ENCODE data around the gene DCTPP1. TPM values are rescaled to one million over a fixed set of nuclear protein-coding genes. Genes with fewer than 3 reads are reported as not detected.

DCTPP1 gene
- total and polyA plus RNA-seq, 2 of the 13 experiments (the other 11 are each of a cell fraction or from before 2014, with no cell fraction given) = 54.8 to 74.4 TPM

DNA sequence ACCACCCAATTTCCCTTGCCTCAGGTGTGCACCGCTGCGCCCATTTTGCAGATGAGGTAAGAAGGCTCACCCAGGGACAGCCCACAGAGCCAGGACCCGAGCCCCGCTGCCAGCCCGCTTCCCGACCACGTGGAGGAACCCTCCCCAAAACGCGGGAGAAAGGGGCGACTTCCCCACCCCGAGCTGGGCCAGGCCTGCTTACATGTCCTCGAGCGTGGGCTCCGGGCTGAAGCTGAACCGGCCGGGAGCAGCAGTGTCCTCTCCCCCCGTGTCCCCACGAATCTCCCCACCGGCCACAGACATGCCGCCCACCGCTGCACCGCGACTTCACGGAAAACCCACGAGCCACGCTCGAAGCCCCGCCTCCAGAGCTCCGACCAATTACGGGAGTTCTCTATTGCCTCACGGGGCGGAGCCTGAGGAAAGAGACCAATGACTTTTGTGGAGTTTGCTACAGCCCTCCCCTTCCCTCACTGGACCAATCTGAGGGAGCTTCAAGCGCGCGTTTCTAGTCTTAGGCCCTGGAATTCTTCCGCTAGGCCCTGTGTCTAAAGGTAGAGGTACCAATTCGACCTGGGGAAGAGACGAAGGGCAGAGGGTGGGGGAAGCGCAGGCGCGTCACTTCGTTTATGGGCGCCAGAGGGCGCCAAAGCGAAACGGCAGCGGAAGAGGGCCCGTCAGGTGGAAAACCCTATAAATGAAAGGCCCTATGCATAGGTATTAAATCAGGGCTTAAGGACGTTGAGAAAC, at the start of gene DCTPP1 (continued):
- TF ChIP-seq RFXANK (CRISPR knock-in tag; IDR thresholded peaks at IDR 0.05) (peak; percentile 77; the same call in 1 of the 2 replicates), ZBTB33 (CRISPR knock-in tag; IDR thresholded peaks at IDR 0.05) (no peak), NAIF1 (CRISPR knock-in tag; IDR thresholded peaks at IDR 0.05; ENCODE audit: borderline replicate concordance) (no peak), MYNN (CRISPR knock-in tag; IDR thresholded peaks at IDR 0.05; ENCODE audit: low read depth) (no peak; the same call in 1 of the 2 replicates), ZFP36L2 (CRISPR knock-in tag; IDR thresholded peaks at IDR 0.05) (no peak; the same call in 1 of the 2 replicates), MAFG (CRISPR knock-in tag; IDR thresholded peaks at IDR 0.05) (no peak), FUBP1 (CRISPR knock-in tag; IDR thresholded peaks at IDR 0.05; ENCODE audit: borderline replicate concordance) (no peak; the same call in 1 of the 2 replicates), PBX2 (CRISPR knock-in tag; IDR thresholded peaks at IDR 0.05) (0 out of 2 replicates have a peak, but pooled peaks have one; percentile 25), HOXA9 (CRISPR knock-in tag; IDR thresholded peaks at IDR 0.05; ENCODE audit: borderline replicate concordance) (no peak), SETDB1 (CRISPR knock-in tag; IDR thresholded peaks at IDR 0.05; ENCODE audit: borderline replicate concordance) (no peak), ZNF644 (CRISPR knock-in tag; IDR thresholded peaks at IDR 0.05; ENCODE audit: low read depth) (peak; percentile 57), CAMTA2 (CRISPR knock-in tag; IDR thresholded peaks at IDR 0.05; ENCODE audit: borderline replicate concordance) (no peak; the same call in 1 of the 2 replicates), CHCHD3 (CRISPR knock-in tag; IDR thresholded peaks at IDR 0.05) (no peak; the same call in none of the 2 replicates), KDM3A (CRISPR knock-in tag; IDR thresholded peaks at IDR 0.05; ENCODE audit: low read depth) (no peak), POLR2AphosphoS2 (IDR thresholded peaks at IDR 0.05; ENCODE audit: low read depth, low read length) (no peak), ZNF354B (CRISPR knock-in tag; IDR thresholded peaks at IDR 0.05) (no peak; the same call in none of the 2 replicates), SMYD3 (CRISPR knock-in tag; IDR thresholded peaks at IDR 0.05) (peak; percentile 90; the same call in 1 of the 2 replicates), CCAR2 (optimal IDR thresholded peaks at IDR 0.05; ENCODE audit: low read depth, low read length) (no peak), SMAD1 (CRISPR knock-in tag; IDR thresholded peaks at IDR 0.05; ENCODE audit: borderline replicate concordance, low read depth) (peak; percentile 73), JUND (CRISPR knock-in tag; IDR thresholded peaks at IDR 0.05) (no peak; the same call in 1 of the 2 replicates), STAT5B (CRISPR knock-in tag; IDR thresholded peaks at IDR 0.05) (0 out of 2 replicates have a peak, but pooled peaks have one; percentile 16)
- TF ChIP-seq, protein P1, sequence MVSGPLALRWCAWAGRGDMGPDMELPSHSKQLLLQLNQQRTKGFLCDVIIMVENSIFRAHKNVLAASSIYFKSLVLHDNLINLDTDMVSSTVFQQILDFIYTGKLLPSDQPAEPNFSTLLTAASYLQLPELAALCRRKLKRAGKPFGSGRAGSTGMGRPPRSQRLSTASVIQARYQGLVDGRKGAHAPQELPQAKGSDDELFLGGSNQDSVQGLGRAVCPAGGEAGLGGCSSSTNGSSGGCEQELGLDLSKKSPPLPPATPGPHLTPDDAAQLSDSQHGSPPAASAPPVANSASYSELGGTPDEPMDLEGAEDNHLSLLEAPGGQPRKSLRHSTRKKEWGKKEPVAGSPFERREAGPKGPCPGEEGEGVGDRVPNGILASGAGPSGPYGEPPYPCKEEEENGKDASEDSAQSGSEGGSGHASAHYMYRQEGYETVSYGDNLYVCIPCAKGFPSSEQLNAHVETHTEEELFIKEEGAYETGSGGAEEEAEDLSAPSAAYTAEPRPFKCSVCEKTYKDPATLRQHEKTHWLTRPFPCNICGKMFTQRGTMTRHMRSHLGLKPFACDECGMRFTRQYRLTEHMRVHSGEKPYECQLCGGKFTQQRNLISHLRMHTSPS (CRISPR knock-in tag; IDR thresholded peaks at IDR 0.05; ENCODE audit: low read depth) = no peak; the same call in none of the 2 replicates
- TF ChIP-seq, protein P2, sequence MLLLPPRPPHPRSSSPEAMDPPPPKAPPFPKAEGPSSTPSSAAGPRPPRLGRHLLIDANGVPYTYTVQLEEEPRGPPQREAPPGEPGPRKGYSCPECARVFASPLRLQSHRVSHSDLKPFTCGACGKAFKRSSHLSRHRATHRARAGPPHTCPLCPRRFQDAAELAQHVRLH (CRISPR knock-in tag; IDR thresholded peaks at IDR 0.05; ENCODE audit: borderline replicate concordance, low read depth) = peak; percentile 83

All from HepG2 (cell line).